MM.1S (cell line): Measurements from ENCODE around the gene SRSF2.

Source experiments
- DNase-seq: peaks from one replicate; pipeline ENCODE4 v3.0.0-alpha.2; 2015
- H2AFZ ChIP-seq: fragments of 300-600 bp; sonication (generic); 2 replicates; pipeline ENCODE4 v1.6.0; 2016; ENCODE audit warnings: antibody characterized with exemption, low read length
- H3F3A ChIP-seq: fragments of 300-600 bp; sonication (generic); 2 replicates; pipeline ENCODE4 v1.6.1; 2016; ENCODE audit warnings: mild to moderate bottlenecking, antibody characterized with exemption, low read length, moderate library complexity, mixed read lengths; ENCODE audit not compliant: insufficient read depth
- H3K27ac ChIP-seq: fragments of 300-600 bp; sonication (generic); 2 replicates; pipeline ENCODE4 v1.5.1; 2016; ENCODE audit warnings: mild to moderate bottlenecking, low read length
- H3K27me3 ChIP-seq: fragments of 300-600 bp; sonication (generic); replicated peaks from 2 replicates; pipeline ENCODE4 v1.6.0; 2016; ENCODE audit warnings: low read length; ENCODE audit not compliant: insufficient read depth
- H3K36me3 ChIP-seq: fragments of 300-600 bp; sonication (generic); replicated peaks from 2 replicates; pipeline ENCODE4 v1.6.1; 2016; ENCODE audit warnings: mild to moderate bottlenecking, low read length, mixed read lengths; ENCODE audit not compliant: insufficient read depth
- H3K4me1 ChIP-seq: fragments of 300-600 bp; sonication (generic); 2 replicates; pipeline ENCODE4 v1.6.1; 2016; ENCODE audit warnings: low read length, mixed read lengths
- H3K4me2 ChIP-seq: fragments of 300-600 bp; sonication (generic); 2 replicates; pipeline ENCODE4 v1.6.0; 2016; ENCODE audit warnings: low read depth, low read length
- H3K4me3 ChIP-seq: fragments of 300-600 bp; sonication (generic); 2 replicates; pipeline ENCODE4 v1.5.1; 2016; ENCODE audit warnings: low read length, mixed read lengths
- H3K79me2 ChIP-seq: fragments of 300-600 bp; sonication (generic); 2 replicates; pipeline ENCODE4 v1.6.1; 2016; ENCODE audit warnings: mixed run types, low read length, mixed read lengths
- H3K9ac ChIP-seq: fragments of 300-600 bp; sonication (generic); 2 replicates; pipeline ENCODE4 v1.6.1; 2016; ENCODE audit warnings: low read length, mixed read lengths
- H3K9me2 ChIP-seq: fragments of 300-600 bp; sonication (generic); replicated peaks from 2 replicates; pipeline ENCODE4 v1.6.1; 2016; ENCODE audit warnings: mild to moderate bottlenecking, low read length, mixed read lengths; ENCODE audit not compliant: insufficient read depth
- H3K9me3 ChIP-seq: fragments of 300-600 bp; sonication (generic); replicated peaks from 2 replicates; pipeline ENCODE4 v1.6.1; 2016; ENCODE audit warnings: mild to moderate bottlenecking, low read length, mixed read lengths; ENCODE audit not compliant: insufficient read depth
- H4K20me1 ChIP-seq: fragments of 300-600 bp; sonication (generic); 2 replicates; pipeline ENCODE4 v1.6.1; 2016; ENCODE audit warnings: mild to moderate bottlenecking, low read length, moderate library complexity, mixed read lengths; ENCODE audit not compliant: insufficient read depth
- EZH2 ChIP-seq: fragments of 300-600 bp; sonication (generic); optimal IDR thresholded peaks from 2 replicates; pipeline ENCODE3; 2017; ENCODE audit warnings: low read depth, mild to moderate bottlenecking, antibody characterized with exemption, low read length, mixed read lengths
- EZH2phosphoT487 ChIP-seq: fragments of 300-600 bp; sonication (generic); IDR thresholded peaks from 2 replicates; pipeline ENCODE4 v1.6.1; 2018; ENCODE audit warnings: antibody characterized with exemption, low read length
- TF ChIP-seq, protein P1 (sequence below): fragments of 300-600 bp; sonication (generic); IDR thresholded peaks from 2 replicates; pipeline ENCODE4 v1.5.1; 2016; ENCODE audit warnings: antibody characterized with exemption, low read length, mixed read lengths

SRSF2 gene

DNA sequence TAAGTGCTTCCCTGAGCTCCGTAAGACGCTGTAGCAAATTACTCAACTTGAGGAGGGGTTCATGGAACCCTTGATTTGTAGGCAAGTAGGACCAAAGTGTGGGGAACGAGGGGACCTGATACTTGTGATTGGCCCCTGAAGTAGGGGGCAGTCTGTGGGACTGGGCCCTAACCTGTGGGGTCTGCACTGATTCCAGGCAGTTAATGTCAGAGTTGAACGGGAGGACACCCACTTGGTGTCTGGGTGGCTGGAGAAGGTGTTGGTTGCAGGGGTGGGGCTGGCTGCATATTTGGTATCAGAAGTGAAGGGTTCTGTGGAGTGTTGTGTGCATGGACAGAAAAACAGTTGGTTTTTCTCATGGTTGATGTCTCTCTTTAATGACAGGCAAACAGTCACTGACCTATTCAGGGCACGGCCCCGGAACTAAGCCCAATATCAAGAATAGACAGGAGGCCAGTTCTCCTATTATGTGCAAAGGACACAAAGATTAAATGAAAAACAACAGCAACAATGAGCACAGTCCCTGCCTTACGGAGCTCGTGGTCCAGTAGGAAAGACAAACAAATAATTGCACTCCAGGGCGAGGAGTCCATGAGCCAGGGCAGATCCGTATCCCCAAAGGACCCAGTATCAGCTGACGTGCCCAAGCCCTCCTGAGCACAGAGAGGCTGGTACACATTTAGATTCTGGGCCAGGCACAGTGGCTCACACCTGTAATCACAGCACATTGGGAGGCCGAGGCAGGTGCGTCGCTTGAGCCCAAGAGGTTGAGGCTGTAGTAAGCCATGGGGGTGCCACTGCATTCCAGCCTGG, 45.5 kb downstream of the SRSF2 start:
- Histone ChIP-seq H3K4me1 (peaks cover 11% of the 10 kb centered on the region), H3K36me3 (no peaks in the 10 kb centered on the region), H3K27me3 (peaks cover 11% of the 10 kb centered on the region; the same call in 1 of the 2 replicates), H3K27ac (no peak overlapping the region; the same call in 1 of the 2 replicates), H2AFZ (no peak overlapping the region), H3K79me2 (no peaks in the 10 kb centered on the region), H3K9me2 (no peaks in the 10 kb centered on the region), H3K9me3 (no peaks in the 10 kb centered on the region), H3K4me3 (no peak overlapping the region), H4K20me1 (no peaks in the 10 kb centered on the region), H3K4me2 (no peak overlapping the region), H3K9ac (no peak overlapping the region), H3F3A (peaks cover 21% of the 10 kb centered on the region)
- DNase-seq, result no peak
- TF ChIP-seq EZH2phosphoT487 (no peak), EZH2 (no peak)
- TF ChIP-seq, protein P1, sequence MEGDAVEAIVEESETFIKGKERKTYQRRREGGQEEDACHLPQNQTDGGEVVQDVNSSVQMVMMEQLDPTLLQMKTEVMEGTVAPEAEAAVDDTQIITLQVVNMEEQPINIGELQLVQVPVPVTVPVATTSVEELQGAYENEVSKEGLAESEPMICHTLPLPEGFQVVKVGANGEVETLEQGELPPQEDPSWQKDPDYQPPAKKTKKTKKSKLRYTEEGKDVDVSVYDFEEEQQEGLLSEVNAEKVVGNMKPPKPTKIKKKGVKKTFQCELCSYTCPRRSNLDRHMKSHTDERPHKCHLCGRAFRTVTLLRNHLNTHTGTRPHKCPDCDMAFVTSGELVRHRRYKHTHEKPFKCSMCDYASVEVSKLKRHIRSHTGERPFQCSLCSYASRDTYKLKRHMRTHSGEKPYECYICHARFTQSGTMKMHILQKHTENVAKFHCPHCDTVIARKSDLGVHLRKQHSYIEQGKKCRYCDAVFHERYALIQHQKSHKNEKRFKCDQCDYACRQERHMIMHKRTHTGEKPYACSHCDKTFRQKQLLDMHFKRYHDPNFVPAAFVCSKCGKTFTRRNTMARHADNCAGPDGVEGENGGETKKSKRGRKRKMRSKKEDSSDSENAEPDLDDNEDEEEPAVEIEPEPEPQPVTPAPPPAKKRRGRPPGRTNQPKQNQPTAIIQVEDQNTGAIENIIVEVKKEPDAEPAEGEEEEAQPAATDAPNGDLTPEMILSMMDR, result no peak

DNA sequence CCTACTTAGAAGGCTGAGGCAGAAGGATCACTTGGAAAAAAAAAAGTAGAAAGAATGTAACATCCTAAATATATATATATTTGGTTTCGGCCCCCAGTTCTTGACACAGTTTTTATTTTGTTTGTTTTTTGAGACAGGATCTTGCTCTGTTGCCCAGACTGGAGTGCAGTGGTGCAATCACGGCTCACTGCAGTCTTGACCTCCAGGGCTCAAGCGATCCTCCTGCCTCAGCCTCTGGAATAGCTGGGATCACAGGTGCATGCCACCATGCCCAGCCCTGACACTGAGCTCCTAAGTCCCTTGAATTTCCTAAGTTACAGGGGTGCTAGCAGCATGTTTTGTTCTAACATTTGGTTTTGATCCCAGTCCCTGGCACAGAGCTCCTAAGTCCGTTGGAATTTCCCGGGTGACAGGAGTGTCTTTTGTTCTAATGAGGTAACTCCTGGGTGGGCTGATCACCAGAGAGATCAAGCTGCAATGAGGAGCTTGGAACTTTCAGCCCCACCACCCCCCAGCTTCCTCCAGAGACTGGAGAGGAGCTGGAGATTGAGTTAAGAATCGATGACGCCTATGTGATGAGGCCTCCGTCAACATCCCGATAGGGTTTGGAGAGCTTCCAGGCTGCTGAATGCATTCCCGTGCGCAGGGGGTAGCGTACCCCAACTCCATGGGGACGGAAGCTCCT, 46.4 kb downstream of the SRSF2 start:
- Histone ChIP-seq H3K4me1 (peaks cover 7% of the 10 kb centered on the region), H3K4me2 (no peak overlapping the region), H3K79me2 (no peaks in the 10 kb centered on the region), H3K27me3 (peaks cover 15% of the 10 kb centered on the region; the same call in 1 of the 2 replicates), H3K9me2 (no peaks in the 10 kb centered on the region), H3F3A (peaks cover 14% of the 10 kb centered on the region), H4K20me1 (no peaks in the 10 kb centered on the region), H3K27ac (no peak overlapping the region), H3K36me3 (no peaks in the 10 kb centered on the region), H3K9me3 (no peaks in the 10 kb centered on the region), H3K4me3 (no peak overlapping the region), H3K9ac (no peak overlapping the region), H2AFZ (no peak overlapping the region)
- DNase-seq, result no peak
- TF ChIP-seq, protein P1, result no peak
- TF ChIP-seq EZH2phosphoT487 (no peak), EZH2 (no peak)

DNA sequence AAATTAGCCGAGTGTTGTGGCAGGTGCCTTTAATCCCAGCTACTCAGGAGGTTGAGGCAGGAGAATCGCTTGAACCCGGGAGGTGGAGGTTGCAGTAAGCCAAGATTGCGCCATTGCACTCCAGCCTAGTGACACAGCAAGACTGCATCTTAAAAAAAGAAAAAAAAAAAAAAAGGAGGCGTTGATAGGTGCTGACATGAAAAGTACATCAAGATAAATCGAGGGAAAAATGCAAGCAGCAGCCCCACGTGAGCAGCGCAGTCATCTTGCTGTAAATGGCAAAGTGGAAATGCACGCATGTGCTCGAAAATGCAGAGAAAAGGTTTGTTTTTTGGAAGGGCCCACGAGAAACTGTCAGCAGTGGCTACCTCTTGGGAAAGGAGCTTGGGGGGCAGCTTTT, 47.3 kb downstream of the SRSF2 start:
- no peak for DNase-seq
- H3K9me2 ChIP-seq, result no peaks in the 10 kb centered on the region
- H2AFZ ChIP-seq, result no peak overlapping the region
- 0 out of 2 replicates have a peak, but pooled peaks cover 6% of the 10 kb centered on the region for H3F3A ChIP-seq
- no peaks in the 10 kb centered on the region for H3K79me2 ChIP-seq
- TF ChIP-seq EZH2phosphoT487 (no peak), EZH2 (no peak)
- TF ChIP-seq, protein P1, result no peak
- no peaks in the 10 kb centered on the region for H4K20me1 ChIP-seq
- no peaks in the 10 kb centered on the region for H3K9me3 ChIP-seq
- H3K36me3 ChIP-seq, result no peaks in the 10 kb centered on the region
- no peak overlapping the region for H3K4me2 ChIP-seq
- peaks cover 22% of the 10 kb centered on the region for H3K27me3 ChIP-seq
- no peaks in the 10 kb centered on the region for H3K4me1 ChIP-seq
- H3K4me3 ChIP-seq, result no peak overlapping the region
- H3K27ac ChIP-seq, result no peak overlapping the region
- H3K9ac ChIP-seq, result no peak overlapping the region
